Measurements from ENCODE around the gene CD93. TPM values are rescaled to one million over a fixed set of nuclear protein-coding genes. Genes with fewer than 3 reads are reported as not detected.

Gene CD93
- total RNA-seq, 2 donors from 2014 or later: 13.9 to 31.1 TPM

DNA sequence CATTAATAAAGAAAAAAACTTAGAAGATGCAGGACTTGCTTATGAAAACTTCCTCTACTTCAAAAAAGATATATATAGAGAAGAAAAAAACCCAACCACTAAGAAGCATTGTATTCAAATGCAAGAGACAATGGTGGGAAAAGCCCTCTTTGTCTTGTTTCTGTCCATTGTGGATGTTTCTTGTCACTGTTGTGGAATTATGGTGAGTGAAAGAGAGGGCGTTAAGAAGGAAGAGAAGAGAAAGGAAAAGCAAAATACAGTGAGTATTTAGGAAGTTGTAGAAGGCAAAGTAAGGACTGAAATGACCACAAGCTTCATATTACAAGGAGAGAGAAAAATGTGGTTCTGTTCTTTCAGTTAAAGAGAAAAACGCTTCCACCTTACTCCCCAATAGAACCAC lies 22.5 kb downstream of the CD93 start:
- WGBS: 85% methylated on average over 2 of the region's 2 CpGs
- intact Hi-C loops (cut with DNase I): no loop called here
- H3K9me3 ChIP-seq: no peaks in the 10 kb centered on the region

DNA sequence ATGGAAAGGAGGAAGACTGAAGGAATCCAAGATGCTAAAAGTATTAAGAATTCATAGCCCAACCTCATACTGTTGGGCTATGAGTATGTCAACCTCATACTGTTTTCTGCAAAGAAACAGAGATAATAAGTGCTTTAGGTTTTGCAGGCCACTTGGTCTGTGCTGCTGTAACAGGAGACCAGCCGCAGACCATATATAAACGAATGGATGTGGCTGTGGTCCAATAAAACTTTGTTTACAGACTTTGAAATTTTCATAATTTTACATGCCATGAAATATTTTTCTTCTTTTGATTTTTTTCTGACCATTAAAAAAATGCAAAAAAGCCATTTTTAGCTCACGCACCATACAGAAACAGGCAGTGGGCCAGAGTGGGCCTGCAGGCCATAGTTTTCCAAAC lies 23.0 kb downstream of the CD93 start:
- 77% methylated on average over 3 of the region's 3 CpGs for WGBS
- H3K4me1 ChIP-seq (replicated peaks): no peaks in the 10 kb centered on the region
- no peaks in the 10 kb centered on the region for H3K27me3 ChIP-seq (replicated peaks; ENCODE audit: insufficient read depth)
- H3K36me3 ChIP-seq: no peaks in the 10 kb centered on the region
- H3K4me3 ChIP-seq: no peak overlapping the region
- intact Hi-C loops (cut with DNase I): no loop called here
- TF ChIP-seq POLR2A (IDR thresholded peaks at IDR 0.05) (no peak), POLR2AphosphoS5 (IDR thresholded peaks at IDR 0.05) (no peak)
- TF ChIP-seq, protein P1, sequence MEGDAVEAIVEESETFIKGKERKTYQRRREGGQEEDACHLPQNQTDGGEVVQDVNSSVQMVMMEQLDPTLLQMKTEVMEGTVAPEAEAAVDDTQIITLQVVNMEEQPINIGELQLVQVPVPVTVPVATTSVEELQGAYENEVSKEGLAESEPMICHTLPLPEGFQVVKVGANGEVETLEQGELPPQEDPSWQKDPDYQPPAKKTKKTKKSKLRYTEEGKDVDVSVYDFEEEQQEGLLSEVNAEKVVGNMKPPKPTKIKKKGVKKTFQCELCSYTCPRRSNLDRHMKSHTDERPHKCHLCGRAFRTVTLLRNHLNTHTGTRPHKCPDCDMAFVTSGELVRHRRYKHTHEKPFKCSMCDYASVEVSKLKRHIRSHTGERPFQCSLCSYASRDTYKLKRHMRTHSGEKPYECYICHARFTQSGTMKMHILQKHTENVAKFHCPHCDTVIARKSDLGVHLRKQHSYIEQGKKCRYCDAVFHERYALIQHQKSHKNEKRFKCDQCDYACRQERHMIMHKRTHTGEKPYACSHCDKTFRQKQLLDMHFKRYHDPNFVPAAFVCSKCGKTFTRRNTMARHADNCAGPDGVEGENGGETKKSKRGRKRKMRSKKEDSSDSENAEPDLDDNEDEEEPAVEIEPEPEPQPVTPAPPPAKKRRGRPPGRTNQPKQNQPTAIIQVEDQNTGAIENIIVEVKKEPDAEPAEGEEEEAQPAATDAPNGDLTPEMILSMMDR (IDR thresholded peaks at IDR 0.05): no peak
- no peak for DNase-seq (ENCODE audit: low spot score)
- no peaks in the 10 kb centered on the region for H3K9me3 ChIP-seq
- no peak overlapping the region for H3K27ac ChIP-seq

More for the DNA sequence above, 22.5 kb downstream of the CD93 start:
- no peak for DNase-seq (ENCODE audit: low spot score)
- H3K4me3 ChIP-seq: no peak overlapping the region
- no peaks in the 10 kb centered on the region for H3K36me3 ChIP-seq
- TF ChIP-seq POLR2A (IDR thresholded peaks at IDR 0.05) (no peak), POLR2AphosphoS5 (IDR thresholded peaks at IDR 0.05) (no peak)
- TF ChIP-seq, protein P1 (IDR thresholded peaks at IDR 0.05): no peak
- no peaks in the 10 kb centered on the region for H3K4me1 ChIP-seq (replicated peaks)
- H3K27ac ChIP-seq: no peak overlapping the region
- H3K27me3 ChIP-seq (replicated peaks; ENCODE audit: insufficient read depth): no peaks in the 10 kb centered on the region

DNA sequence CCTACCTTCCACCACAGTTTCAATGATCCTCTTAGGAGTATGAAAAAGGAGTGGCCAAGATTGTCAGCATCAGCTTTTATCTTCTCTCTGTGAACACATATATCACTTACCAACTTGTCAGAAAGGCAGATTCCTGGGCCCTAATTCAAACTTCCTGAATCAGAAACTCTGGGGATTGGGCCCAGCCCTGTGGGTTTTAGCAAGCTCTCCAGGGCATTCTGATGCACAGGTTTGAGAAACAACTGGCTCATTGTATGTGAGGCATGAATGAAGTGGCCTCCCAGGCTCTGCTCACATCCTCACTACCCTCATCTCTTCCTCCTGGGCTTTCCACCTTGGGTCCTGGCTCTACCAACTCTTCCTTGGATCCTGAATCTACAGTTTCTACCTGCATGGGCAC lies 23.5 kb downstream of the CD93 start:
- Histone ChIP-seq H3K27me3 (replicated peaks; ENCODE audit: insufficient read depth) (no peaks in the 10 kb centered on the region), H3K36me3 (no peaks in the 10 kb centered on the region), H3K27ac (no peak overlapping the region), H3K4me1 (replicated peaks) (no peaks in the 10 kb centered on the region), H3K9me3 (no peaks in the 10 kb centered on the region), H3K4me3 (no peak overlapping the region)
- DNase-seq (ENCODE audit: low spot score): no peak
- intact Hi-C loops (cut with DNase I): no loop called here
- TF ChIP-seq POLR2A (IDR thresholded peaks at IDR 0.05) (no peak), POLR2AphosphoS5 (IDR thresholded peaks at IDR 0.05) (no peak)
- TF ChIP-seq, protein P1 (IDR thresholded peaks at IDR 0.05): no peak

- Histone ChIP-seq H3K27me3 (replicated peaks; ENCODE audit: insufficient read depth) (no peaks in the 10 kb centered on the region), H3K4me1 (replicated peaks) (no peaks in the 10 kb centered on the region), H3K4me3 (no peak overlapping the region), H3K27ac (no peak overlapping the region), H3K9me3 (no peaks in the 10 kb centered on the region), H3K36me3 (no peaks in the 10 kb centered on the region)
- TF ChIP-seq POLR2A (IDR thresholded peaks at IDR 0.05) (no peak), POLR2AphosphoS5 (IDR thresholded peaks at IDR 0.05) (no peak)
- TF ChIP-seq, protein P1 (IDR thresholded peaks at IDR 0.05): peak in 1 of 4 experiments; percentile 14
- WGBS: 35% methylated on average over 8 of the region's 8 CpGs
- no peak for DNase-seq (ENCODE audit: low spot score)
- intact Hi-C loops (cut with DNase I): no loop called here
These were observed 24.2 kb downstream of the CD93 start for GRCh38 chr20:23061734-23062561.

DNA sequence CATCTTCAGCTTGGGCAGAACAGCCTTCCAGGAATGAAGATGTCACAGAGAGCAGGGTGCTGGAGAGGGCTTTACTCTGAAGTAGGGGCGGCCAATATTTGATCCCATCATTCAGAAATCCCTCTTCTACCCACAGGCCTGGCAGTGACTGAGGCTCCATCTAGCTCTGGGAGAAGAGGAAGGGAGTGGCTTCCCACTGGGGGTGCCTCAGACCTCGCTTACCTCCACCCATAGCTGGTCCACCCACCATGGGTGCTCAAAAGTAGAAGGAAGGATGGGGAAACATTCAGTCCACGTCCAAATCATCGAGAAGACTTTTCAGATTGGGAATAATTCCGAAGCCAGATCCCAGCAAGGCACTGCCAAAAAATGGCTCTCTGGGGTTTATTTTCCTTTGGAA lies 24.9 kb downstream of the CD93 start:
- Histone ChIP-seq H3K36me3 (no peaks in the 10 kb centered on the region), H3K4me3 (no peak overlapping the region), H3K9me3 (no peaks in the 10 kb centered on the region), H3K4me1 (replicated peaks) (no peaks in the 10 kb centered on the region), H3K27ac (no peak overlapping the region), H3K27me3 (replicated peaks; ENCODE audit: insufficient read depth) (no peaks in the 10 kb centered on the region)
- no peak for DNase-seq (ENCODE audit: low spot score)
- WGBS: 69% methylated on average over 5 of the region's 5 CpGs
- intact Hi-C loops (cut with DNase I): no loop called here
- TF ChIP-seq, protein P1 (IDR thresholded peaks at IDR 0.05): no peak
- TF ChIP-seq POLR2A (IDR thresholded peaks at IDR 0.05) (no peak), POLR2AphosphoS5 (IDR thresholded peaks at IDR 0.05) (no peak)
